ENCODE measurements around the gene ATP2B1. TPM values are rescaled to one million over a fixed set of nuclear protein-coding genes. Genes with fewer than 3 reads are reported as not detected.

ATP2B1 gene
- total RNA-seq, 2 donors from 2014 or later, result 14.5 to 18.2 TPM

DNA sequence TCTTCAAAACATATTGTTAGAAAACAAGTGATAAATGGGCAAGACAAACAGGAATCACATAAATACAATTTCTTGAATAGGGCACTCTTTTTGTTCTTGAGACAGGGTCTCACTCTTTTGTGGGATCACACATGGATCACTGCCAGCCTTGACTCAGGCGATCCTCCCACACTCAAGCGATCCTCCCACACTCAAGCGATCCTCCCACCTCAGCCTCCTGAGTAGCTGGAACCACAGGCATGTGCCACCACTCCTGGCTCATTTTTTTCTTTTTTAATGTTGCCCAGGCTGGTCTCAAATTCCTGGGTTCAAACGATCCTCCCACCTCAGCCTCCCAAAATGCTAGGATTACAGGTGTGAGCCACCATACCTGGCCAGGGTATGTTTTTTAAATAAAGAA lies 57.4 kb downstream of the ATP2B1 start:
- H3K9me3 Mint-ChIP-seq, result peaks cover 0 to 4% of the 10 kb centered on the region in 2 donors
- ATAC-seq, result no peak
- H3K36me3 Mint-ChIP-seq, result peaks cover 21 to 46% of the 10 kb centered on the region in 2 donors
- no peak overlapping the region for H3K27ac Mint-ChIP-seq
- no peak for DNase-seq (ENCODE audit: low spot score in 2 of 2)

DNA sequence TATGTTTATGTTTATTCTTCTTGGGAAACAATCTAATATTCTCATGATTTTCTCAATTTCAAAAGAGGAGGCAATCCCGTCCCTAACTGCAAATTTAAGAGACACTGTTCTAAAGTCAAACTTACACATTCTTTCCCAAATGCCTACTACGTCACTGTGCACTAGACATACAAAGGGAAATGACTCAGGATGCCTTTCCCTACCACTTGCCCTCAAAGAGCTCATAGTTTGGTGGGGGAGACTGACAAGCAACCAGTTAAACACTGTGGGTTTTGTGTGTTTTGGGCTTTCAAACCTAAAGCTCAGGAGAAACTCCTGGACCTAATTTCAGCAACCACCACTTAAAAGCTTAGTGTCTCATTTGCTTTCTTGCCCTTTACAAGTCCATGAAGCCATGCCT lies 58.4 kb downstream of the ATP2B1 start:
- H3K27ac Mint-ChIP-seq, result no peak overlapping the region
- peak in 1 of 2 donors; percentile 64 for ATAC-seq
- DNase-seq (ENCODE audit: low spot score in 2 of 2), result no peak
- peaks cover 21 to 46% of the 10 kb centered on the region in 2 donors for H3K36me3 Mint-ChIP-seq
- peaks cover 0 to 4% of the 10 kb centered on the region in 2 donors for H3K9me3 Mint-ChIP-seq

DNA sequence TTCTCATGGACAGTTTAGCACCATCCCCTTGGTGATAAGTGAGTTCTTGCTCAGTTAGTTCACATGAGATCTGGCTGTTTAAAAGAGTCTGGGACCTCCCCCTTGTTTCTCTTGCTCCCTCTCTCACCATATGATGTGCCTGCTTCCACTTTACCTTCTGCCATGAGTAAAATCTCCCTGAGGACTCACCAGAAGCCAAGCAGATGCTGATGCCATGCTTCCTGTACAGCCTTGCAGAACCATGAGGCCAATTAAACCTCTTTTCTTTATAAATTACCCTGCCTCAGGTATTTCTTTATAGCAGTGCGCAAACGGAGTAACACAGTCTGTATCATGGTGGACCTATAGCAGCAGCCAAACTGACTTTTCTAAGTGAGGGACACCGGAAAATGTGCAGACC lies 58.8 kb downstream of the ATP2B1 start:
- Mint-ChIP-seq H3K27ac (peak overlapping the region in 1 of 2 donors; percentile 58), H3K9me3 (peaks cover 0 to 4% of the 10 kb centered on the region in 2 donors), H3K36me3 (peaks cover 21 to 42% of the 10 kb centered on the region in 2 donors)
- DNase-seq (ENCODE audit: low spot score in 2 of 2) (no peak), ATAC-seq (no peak)

DNA sequence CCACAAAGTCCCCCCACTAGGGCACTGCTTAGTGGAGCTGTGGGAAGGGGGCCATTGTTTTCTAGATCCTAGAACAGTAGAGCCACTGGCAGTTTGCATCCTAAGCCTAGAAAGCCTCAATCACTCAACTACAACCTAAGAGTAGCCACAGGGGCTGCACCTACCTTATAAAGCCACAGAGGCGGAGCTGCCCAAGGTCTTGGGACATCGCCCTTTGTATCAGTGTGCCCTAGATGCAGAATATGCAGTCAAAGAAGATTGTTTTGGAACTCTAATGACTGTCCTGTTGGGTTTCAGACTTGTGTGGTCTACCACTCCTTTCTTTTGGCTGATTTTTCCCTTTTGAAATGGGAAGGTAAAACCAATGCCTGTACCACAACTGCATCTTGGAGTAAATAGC lies 59.5 kb downstream of the ATP2B1 start:
- peak in 1 of 2 donors; percentile 54 for ATAC-seq
- no peak for DNase-seq (ENCODE audit: low spot score in 2 of 2)
- Mint-ChIP-seq H3K9me3 (peaks cover 0 to 4% of the 10 kb centered on the region in 2 donors), H3K36me3 (peaks cover 21 to 40% of the 10 kb centered on the region in 2 donors), H3K27ac (no peak overlapping the region)

DNA sequence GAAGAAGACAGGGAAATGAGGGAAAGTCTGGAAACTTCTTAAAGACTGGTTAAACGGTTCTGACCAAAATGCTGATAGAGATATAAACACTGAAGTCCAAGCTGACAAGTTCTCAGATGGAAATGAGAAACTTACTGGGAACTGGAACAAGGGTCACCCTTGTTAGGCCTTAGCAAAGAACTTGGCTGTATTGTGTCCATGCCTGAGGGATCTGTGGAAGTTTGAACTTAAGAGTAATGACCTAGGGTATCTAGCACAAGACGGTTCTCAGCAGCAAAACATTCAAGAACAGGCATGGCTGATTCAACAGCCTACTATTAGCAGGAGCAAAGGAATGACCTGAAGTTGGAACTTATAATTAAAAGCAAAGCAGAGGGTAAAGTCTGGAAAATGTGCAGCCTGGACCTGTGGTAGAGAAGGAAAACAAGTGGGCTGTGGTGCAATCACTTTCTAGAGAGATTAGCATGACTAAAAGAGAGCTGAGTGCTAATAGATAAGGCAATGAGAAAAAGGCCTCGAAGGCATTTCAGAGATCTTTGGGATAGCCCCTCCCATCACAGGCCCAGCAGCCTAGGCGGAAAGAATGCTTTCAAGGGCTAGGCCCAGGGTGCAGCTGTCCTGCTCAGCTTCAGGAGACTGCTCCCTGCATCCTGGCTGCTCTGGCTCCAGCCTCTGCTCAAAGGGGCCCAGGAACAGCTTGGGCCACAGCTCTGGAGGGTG lies 60.3 kb downstream of the ATP2B1 start:
- Mint-ChIP-seq H3K27ac (peak overlapping the region in 1 of 2 donors; percentile 52), H3K9me3 (peaks cover 0 to 4% of the 10 kb centered on the region in 2 donors), H3K36me3 (peaks cover 21 to 35% of the 10 kb centered on the region in 2 donors)
- ATAC-seq (no peak), DNase-seq (ENCODE audit: low spot score in 2 of 2) (no peak)

DNA sequence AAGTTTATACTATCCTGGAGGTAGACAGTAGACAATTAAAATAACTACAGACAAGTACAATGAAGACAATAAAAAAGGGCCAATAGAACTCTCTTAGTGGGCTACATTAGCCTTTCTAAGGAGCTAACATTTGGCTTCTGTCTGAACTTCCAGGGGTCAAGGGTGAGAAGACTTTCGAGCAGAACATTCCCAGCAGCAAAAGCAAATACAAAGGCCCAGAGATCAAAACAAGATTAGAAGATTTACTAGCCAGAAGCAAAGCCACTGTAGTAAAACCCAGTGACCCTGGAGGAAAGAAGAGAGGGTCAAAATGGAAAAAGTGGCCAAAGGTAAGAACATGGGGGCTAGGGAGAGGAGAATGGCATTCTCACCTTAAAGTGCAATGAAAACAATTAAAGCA lies 63.2 kb downstream of the ATP2B1 start:
- ATAC-seq (no peak), DNase-seq (ENCODE audit: low spot score in 2 of 2) (no peak)
- Mint-ChIP-seq H3K27ac (peak overlapping the region in 1 of 2 donors; percentile 16), H3K36me3 (peaks cover 14 to 26% of the 10 kb centered on the region in 2 donors), H3K9me3 (peaks cover 0 to 4% of the 10 kb centered on the region in 2 donors)

DNA sequence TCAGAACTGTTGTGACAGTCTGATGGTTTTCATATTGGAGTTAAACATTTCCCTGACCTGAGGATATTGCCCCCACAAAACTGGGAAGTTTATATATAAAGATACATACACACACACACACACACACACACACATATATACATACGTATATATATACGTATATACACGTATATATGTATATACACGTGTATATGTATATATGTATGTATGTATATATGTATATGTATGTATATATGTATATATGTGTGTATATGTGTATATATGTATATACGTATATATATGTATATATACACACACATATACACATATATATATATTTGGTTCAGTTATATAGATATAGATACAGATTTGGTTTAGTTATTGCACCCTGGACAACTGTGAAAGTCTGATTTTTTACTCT lies 65.7 kb downstream of the ATP2B1 start:
- DNase-seq (ENCODE audit: low spot score in 2 of 2) (no peak), ATAC-seq (no peak)
- no peak overlapping the region for H3K27ac Mint-ChIP-seq
- peaks cover 6 to 12% of the 10 kb centered on the region in 2 donors for H3K36me3 Mint-ChIP-seq
- peaks cover 0 to 4% of the 10 kb centered on the region in 2 donors for H3K9me3 Mint-ChIP-seq

DNA sequence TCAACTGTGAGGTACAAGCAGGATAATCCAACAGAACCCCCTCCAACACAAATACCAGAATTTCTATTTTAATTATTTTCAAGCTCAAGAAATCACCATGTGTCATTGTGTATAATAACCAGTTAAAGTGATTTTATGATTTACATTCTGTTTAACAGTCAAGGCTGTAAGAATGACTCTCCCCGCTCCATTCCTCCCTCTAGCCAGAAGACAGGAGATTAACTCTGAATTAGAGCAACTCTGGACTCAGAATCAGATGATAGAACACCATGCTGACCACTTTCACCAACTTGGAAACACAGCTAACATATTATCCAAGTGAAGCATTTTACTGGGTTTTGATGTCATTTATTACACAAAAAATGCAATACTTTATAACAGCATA lies 71.9 kb downstream of the ATP2B1 start:
- ATAC-seq, result peak in 1 of 2 donors; percentile 40
- DNase-seq (ENCODE audit: low spot score in 2 of 2), result no peak
- H3K36me3 Mint-ChIP-seq, result peaks cover 0 to 21% of the 10 kb centered on the region in 2 donors
- H3K27ac Mint-ChIP-seq, result no peak overlapping the region
- H3K9me3 Mint-ChIP-seq, result no peaks in the 10 kb centered on the region

DNA sequence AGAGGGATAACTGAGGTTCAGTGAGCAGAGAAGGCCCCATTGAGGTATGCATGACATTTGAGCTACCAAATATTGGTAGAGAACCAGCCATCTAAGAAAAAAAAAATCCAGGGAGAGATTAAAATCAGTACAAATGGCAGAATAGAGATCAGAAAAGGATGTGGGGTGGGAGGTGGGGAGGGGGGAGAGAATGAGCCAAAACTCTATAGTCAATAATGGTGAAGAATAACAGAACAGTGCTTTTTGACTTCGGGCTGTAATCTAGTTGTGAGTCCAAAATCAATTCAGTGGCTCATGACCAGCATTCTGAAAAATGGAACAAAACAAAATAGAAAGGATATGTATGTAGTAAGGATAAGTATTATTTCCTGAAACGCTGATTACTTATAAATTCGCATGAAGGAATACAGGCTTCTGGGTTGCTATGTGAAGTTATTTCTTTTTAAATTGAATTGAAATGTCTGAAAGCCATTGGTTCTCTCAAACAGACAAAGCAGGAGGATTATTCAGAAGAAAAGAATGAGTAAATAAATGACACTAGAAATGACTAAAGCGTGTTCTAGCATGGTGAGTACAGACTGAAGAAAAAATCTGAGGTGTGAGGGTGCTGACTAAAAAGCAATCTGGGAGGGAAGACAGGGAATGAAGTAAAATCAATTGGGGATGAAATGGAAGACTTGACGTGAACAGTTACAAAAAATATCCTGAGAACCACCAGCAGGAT lies 72.4 kb downstream of the ATP2B1 start:
- Mint-ChIP-seq H3K36me3 (peaks cover 0 to 23% of the 10 kb centered on the region in 2 donors), H3K9me3 (no peaks in the 10 kb centered on the region), H3K27ac (peak overlapping the region in 1 of 2 donors; percentile 18)
- DNase-seq (ENCODE audit: low spot score in 2 of 2) (no peak), ATAC-seq (peak; percentile 43 to 93)

DNA sequence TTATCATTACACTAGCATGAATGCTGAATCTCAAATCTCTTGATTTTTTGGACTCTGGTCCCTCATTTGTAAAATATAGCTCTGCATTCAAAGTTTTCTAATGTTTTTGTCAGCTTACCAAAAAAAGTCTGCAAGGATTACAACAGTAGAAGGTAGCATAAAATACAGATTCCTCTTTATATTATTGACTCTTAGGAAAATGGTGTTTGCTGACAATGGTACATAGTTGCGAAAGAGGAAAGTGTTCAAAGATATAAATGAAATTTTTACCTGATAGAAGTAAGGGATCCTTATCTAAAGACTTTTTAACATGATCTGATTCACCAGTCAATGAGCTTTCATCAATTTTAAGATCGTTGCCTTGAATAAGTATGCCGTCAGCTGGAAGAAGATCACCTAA lies 74.1 kb downstream of the ATP2B1 start:
- ATAC-seq (no peak), DNase-seq (ENCODE audit: low spot score in 2 of 2) (no peak)
- Mint-ChIP-seq H3K9me3 (no peaks in the 10 kb centered on the region), H3K36me3 (peaks cover 0 to 15% of the 10 kb centered on the region in 2 donors), H3K27ac (no peak overlapping the region)

DNA sequence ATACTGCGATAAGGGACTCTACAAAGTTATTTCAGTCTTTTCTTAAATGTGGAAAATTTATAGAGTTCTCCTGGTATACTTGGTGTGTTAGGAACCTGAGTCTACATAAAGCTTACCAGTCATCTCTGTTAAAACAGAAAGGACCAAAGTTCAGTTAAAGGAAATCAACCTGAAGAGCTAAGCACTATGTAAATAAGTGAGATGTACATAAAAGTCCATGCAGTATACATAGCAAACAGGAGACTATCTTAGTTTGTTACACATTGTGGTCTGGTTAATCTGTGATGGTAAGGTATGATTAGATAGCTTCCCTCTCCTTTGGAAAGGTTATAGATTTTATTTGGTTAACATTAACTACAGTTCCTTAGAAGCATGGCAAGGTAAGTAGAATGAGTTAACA lies 75.9 kb downstream of the ATP2B1 start:
- ATAC-seq (no peak), DNase-seq (ENCODE audit: low spot score in 2 of 2) (no peak)
- Mint-ChIP-seq H3K36me3 (peaks cover 0 to 21% of the 10 kb centered on the region in 2 donors), H3K9me3 (no peaks in the 10 kb centered on the region), H3K27ac (no peak overlapping the region)

DNA sequence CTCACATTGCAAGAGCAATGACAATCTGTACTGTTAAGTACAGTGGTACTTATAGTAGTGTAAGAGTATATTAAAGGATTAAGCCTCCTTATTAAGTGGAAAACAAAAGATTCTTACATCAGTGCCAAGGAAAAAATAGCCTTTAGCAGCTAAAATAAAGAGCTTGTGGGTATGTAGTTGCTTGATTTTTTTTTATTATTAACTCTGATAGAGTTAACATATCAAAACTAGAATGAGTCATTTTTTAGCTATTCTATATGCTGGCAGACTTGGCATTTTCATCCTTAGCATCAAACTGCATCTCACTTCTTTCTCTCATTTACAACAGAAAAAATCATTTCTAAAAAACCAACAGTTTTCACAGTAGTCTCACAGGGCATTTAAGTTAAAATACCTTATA lies 86.5 kb downstream of the ATP2B1 start:
- Mint-ChIP-seq H3K36me3 (peaks cover 0 to 9% of the 10 kb centered on the region in 2 donors), H3K27ac (no peak overlapping the region), H3K9me3 (no peaks in the 10 kb centered on the region)
- ATAC-seq (no peak), DNase-seq (ENCODE audit: low spot score in 2 of 2) (no peak)

DNA sequence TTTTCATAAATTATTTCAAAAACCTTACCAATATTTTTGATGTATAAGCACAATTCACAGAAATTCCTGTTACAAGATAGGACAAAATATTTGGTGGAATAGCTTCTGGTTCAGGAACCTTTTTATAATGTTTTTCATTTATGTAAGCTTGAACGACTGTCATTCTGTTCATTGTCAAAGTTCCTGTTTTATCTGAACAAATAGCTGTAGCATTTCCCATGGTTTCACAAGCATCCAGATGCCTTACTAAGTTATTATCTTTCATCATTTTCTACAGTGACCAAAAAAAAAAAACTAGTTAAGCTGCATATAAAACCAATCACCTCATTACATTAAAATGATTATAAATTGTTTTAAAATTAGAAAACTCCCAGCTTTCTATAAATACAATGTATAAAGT lies 87.1 kb downstream of the ATP2B1 start:
- H3K27ac Mint-ChIP-seq, result no peak overlapping the region
- H3K9me3 Mint-ChIP-seq, result no peaks in the 10 kb centered on the region
- peaks cover 0 to 9% of the 10 kb centered on the region in 2 donors for H3K36me3 Mint-ChIP-seq
- no peak for ATAC-seq
- DNase-seq (ENCODE audit: low spot score in 2 of 2), result no peak

DNA sequence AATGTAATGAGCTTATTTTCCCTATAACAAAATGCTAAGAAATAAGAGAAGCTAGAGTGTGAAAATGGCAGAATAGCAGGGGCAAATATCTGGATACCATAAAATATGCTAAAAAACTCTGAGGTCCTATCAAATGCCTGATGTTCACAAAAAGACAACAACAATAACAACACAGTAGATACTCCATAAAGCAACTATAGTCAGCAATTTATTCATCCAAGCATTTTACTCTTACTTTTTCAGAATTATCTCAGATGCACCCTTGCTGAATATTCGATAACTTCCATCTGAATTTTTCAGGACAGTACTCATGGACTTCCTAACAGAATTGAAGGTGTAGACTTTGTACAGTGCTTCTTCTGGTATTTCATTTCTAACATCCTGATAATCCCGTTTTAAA lies 88.9 kb downstream of the ATP2B1 start:
- DNase-seq (ENCODE audit: low spot score in 2 of 2) (no peak), ATAC-seq (no peak)
- H3K36me3 Mint-ChIP-seq, result peaks cover 0 to 17% of the 10 kb centered on the region in 2 donors
- H3K9me3 Mint-ChIP-seq, result no peaks in the 10 kb centered on the region
- H3K27ac Mint-ChIP-seq, result no peak overlapping the region

DNA sequence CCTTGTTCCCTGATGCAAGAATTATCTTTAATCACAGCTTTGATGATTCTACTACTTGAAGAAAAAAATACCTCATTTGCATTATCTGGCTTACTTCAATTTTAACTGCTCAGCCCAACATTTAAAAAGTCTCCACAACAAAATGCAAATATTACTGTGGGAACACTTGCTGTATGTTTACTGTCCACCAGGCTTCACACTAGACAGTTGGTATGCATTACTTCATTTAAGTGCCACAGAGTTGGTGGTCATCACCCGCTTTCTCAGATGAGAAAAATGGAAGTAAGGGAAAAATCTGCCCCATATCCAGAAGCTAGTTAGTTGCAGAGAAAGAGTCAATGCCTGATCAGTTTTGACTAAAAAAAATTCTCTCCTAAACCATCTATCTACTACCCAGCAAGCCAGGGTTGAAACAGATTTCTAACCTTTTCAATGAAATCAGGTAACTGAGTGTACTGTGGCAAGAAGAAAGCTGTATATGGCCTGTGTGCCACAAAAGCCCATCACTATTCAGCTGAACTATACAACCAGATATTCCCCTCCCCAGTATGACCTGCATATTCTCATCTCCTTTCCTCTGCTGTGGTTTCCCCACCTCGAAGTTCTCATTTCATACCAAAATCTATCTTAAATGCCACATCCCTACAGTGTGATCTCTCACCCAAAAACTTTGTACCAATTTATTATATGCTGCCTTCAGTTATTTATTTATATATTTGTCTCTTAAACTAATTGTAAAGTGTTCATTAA lies 90.3 kb downstream of the ATP2B1 start:
- H3K36me3 Mint-ChIP-seq, result peaks cover 0 to 20% of the 10 kb centered on the region in 2 donors
- peak overlapping the region in 1 of 2 donors; percentile 9 for H3K27ac Mint-ChIP-seq
- ATAC-seq (peak; percentile 24 to 57), DNase-seq (ENCODE audit: low spot score in 2 of 2) (no peak)
- no peaks in the 10 kb centered on the region for H3K9me3 Mint-ChIP-seq

DNA sequence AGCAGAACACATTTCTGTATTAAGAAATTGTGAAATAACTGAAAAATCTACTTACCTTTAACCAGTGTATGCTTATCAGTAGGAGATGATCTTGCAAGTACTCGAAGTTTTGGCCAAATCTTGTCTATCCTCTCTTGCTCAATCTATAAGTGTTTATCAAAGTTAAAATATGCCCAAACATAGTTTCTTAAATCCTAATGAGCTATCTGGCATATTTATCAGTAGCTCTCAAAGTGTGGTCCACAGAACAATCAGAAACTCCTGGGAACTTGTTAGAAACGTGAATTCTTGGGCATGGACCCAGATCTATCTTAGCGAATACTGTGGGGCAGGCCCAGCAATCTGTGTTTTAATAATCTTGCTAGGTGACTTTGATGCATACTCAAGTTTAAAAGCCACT lies 98.3 kb downstream of the ATP2B1 start:
- DNase-seq (ENCODE audit: low spot score in 2 of 2), result no peak
- Mint-ChIP-seq H3K9me3 (no peaks in the 10 kb centered on the region), H3K27ac (no peak overlapping the region), H3K36me3 (peaks cover 0 to 16% of the 10 kb centered on the region in 2 donors)
- ATAC-seq, result no peak

DNA sequence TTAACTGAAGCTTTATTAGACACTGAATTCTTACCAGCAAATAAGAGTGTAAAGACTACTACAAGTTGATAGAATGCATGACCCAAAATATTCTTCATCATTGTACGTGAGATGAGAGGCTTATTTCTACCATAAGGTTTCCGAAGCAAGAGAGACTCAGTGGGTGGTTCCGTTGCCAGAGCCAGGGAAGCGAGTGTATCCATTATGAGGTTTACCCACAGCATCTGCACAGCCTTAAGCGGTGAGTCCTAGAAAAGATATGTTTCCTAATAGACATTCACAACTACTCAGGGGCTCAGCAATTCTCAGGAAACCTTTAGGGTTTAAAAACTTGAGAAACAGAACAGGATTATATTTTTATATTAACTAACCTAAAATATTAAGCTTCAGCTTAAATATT lies 105.0 kb downstream of the ATP2B1 start:
- no peaks in the 10 kb centered on the region for H3K9me3 Mint-ChIP-seq
- ATAC-seq (no peak), DNase-seq (ENCODE audit: low spot score in 2 of 2) (no peak)
- no peak overlapping the region for H3K27ac Mint-ChIP-seq
- peaks cover 5 to 28% of the 10 kb centered on the region in 2 donors for H3K36me3 Mint-ChIP-seq

Measured in activated naive CD4-positive, alpha-beta T cell treated with anti-CD3 and anti-CD28 coated beads, Interleukin-2, amount 50 U/mL, for 72 hours (primary cell).